C4-2B (cell line): ENCODE measurements around the gene NCAPD3.

Source experiments
- H3K27ac ChIP-seq: fragments of 450-650 bp; 2 replicates; pipeline ENCODE4 v1.5.1; 2017
- CTCF ChIP-seq: fragments of 450-650 bp; conservative IDR thresholded peaks from 2 replicates; pipeline ENCODE4 v1.5.1; 2017; ENCODE audit warnings: mild to moderate bottlenecking
- ZFX ChIP-seq: fragments of 450-650 bp; IDR thresholded peaks from 2 replicates; pipeline ENCODE4 v1.6.1; 2017

Gene NCAPD3

DNA sequence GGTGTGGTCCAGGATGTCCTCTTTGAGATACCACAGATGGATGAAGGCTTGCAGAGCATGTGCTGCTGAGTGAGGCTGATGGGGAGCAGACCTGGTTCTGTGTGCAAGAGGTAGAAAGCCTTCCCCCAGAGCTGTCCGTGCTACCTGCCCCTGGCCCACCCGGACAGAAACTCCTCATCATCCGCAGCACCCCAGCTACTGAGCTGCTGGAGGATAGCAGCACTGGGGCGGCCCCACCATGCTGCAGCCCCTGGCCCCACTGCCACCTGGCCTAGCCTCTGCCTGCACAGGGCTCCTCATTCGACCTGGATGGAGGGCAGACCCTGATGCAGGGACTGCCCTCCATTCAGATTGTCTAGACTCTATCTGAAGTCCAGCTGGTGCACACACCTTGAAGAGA lies 50.5 kb downstream of the NCAPD3 start:
- no peak for TF ChIP-seq ZFX
- TF ChIP-seq CTCF, result no peak
- H3K27ac ChIP-seq, result no peak overlapping the region

DNA sequence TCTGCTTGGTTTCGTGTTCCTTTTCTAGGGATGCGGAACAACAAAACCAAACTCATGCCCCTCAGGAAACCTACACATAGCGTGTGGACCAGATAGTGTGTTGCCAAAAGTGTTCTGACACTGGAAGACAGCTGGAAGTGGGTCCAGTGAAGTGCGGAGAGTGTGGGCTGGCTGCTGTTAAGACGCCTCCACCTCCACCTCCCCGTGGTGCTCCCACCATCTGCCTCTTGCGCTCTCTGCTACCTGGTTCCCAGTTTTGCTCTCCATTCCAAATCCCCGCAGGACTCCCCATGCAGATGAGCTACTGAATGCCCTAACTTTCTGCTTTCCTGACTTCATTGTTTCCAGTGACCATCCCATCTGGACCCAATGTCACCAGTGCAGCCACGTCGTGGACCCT lies 51.8 kb downstream of the NCAPD3 start:
- H3K27ac ChIP-seq, result no peak overlapping the region
- TF ChIP-seq CTCF (no peak), ZFX (no peak)

GRCh38 chr11:134170919-134171281 lies 52.9 kb downstream of the NCAPD3 start:
- no peak overlapping the region for H3K27ac ChIP-seq
- TF ChIP-seq CTCF (no peak), ZFX (no peak)

DNA sequence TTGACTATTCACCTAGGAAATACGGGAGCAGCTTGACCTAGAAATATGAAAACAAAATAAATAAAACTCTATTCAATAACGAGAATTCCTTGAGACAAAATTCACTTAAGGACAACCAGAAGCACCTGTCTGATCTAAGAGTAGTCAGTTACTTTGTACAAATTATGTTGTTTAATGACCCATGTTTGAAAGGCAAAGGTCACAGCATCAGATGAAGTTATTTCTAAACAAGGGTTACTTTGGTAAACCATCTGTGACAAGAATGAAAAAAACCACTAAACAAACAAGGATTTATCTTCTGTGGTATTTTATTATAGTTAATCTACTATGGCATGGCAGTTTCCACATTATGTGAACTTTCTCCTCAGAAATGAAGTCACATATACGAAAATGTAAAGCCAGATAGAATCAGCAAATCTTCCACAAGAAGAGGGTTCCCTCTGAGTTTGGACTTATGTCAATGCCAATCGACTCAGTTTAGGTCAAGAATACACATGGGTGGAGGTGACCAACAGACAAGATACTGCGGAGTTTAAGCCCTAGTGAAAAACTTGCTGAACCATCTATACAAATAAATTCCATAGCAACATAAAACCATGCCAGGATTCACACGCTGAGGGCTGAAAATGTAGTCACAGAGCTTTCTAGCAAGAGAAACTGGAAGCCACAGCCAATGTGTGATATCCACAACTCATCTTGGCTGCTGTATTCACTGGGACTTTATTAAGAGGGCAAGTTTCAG lies 53.4 kb downstream of the NCAPD3 start:
- H3K27ac ChIP-seq, result no peak overlapping the region
- TF ChIP-seq ZFX, result no peak
- TF ChIP-seq CTCF, result no peak

DNA sequence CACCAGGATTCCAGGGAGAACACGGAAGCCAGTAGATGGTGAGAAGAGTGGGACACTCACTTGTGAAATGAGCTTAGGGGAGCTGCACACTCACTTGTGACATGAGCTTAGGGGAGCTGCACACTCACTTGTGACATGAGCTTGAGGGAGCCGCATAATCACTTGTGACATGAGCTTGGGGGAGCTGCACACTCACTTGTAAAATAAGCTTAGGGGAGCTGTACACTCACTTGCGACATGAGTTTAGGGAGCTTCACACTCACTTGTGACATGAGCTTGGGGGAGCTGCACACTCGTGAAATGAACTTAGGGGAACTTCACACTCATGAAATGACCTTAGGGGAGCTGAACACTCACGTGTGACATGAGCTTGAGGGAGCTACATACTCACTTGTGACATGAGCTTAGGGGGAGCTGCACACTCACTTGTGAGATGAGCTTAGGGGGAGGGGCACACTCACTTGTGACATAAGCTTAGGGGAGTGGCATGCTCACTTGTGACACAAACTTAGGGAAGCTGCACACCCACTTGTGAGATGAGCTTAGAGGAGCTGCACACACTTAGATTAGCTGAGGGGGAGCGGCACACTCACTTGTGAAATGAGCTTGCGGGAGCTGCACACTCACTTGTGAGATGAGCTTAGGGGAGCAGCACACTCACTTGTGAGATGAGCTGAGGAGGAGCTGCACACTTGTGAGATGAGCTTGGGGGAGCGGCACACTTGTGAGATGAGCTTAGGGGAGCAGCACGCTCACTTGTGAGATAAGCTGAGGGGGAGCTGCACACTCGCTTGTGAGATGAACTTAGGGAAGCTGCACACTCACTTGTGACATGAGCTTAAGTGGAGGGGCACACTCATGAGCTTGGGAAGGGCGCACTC lies 59.0 kb downstream of the NCAPD3 start:
- H3K27ac ChIP-seq, result no peak overlapping the region
- TF ChIP-seq CTCF (no peak), ZFX (no peak)

DNA sequence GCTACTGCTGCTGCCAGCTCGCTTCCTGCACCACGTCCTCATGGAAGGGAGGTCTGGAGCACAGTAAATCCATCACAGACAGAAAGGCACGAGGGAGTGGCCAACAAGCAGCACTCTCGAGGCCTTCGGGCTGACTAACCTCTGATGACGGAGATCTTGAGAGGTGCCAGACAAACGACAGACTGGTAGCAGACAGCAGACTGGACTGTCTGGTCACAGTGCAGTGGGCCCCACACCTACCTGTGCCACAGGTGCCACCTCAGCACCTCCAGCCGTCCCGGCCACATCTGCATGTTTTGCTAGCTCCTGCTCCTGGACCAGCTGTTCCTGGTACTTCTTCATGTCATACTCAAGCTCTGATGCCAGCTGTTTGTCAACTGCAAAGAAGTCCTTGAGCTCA lies 64.1 kb downstream of the NCAPD3 start:
- TF ChIP-seq CTCF, result no peak
- TF ChIP-seq ZFX, result no peak
- H3K27ac ChIP-seq, result no peak overlapping the region

DNA sequence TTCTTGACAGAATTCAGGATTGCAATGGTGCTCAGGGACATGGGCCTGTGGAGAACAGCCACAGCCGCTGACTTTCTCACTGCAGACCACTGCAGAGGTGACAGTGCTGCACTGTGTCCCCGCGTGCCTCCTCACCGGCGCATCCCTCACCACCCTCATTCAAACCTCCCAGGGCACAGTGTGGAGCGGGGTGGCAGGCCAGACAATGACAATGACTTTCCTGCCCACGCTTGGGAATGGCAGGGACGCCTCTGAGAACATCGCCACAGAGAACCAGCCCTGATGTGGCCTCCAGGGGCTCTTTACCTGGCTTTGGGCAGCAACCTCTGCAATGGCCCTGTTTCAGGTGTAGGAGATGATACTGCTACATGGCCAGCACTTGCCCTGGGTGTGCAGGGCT lies 65.7 kb downstream of the NCAPD3 start:
- TF ChIP-seq ZFX, result no peak
- peak overlapping the region; percentile 19; the same call in 1 of the 2 replicates for H3K27ac ChIP-seq
